Kidney (tissue), 14 donors: ENCODE results near the gene RGS10. TPM values are rescaled to one million over a fixed set of nuclear protein-coding genes. Genes with fewer than 3 reads are reported as not detected.

Experiments used
- DNase-seq, 5 donors: peaks; one replicate each; pipeline ENCODE4 v3.0.0-alpha.2; 2013 to 2020
- FAIRE-seq: peaks from 2 replicates; lab custom pipeline; 2012; peaks lifted over from hg19 to GRCh38; lab: Jason Lieb, UNC
- H3K27ac ChIP-seq, 2 donors: one replicate each; pipeline ENCODE4 v1.7.0; 2013; ENCODE audit warnings: low read depth in 2 of 2, low read length in 2 of 2, inconsistent platforms in 1 of 2
- H3K27me3 ChIP-seq: one replicate; pipeline ENCODE4 v1.7.1; 2013; ENCODE audit warnings: low read length, inconsistent platforms; ENCODE audit not compliant: control insufficient read depth, insufficient read depth
- H3K36me3 ChIP-seq, 3 donors: one replicate each; pipeline versions ENCODE4 v1.7.0 to v1.7.1; 2013; ENCODE audit warnings: low read length in 3 of 3, control low read depth in 1 of 3, inconsistent platforms in 1 of 3; ENCODE audit not compliant: insufficient read depth in 3 of 3, control insufficient read depth in 2 of 3
- H3K4me1 ChIP-seq, 3 donors: one replicate each; pipeline versions ENCODE4 v1.7.0 to v1.7.1; 2013; ENCODE audit warnings: low read length in 3 of 3, inconsistent platforms in 1 of 3, low read depth in 1 of 3; ENCODE audit not compliant: control insufficient read depth in 2 of 3, insufficient read depth in 2 of 3
- H3K4me3 ChIP-seq, 3 donors: one replicate each; pipeline versions ENCODE4 v1.7.0 to v1.8.1; 2013; ENCODE audit warnings: low read length in 3 of 3, control low read depth in 1 of 3, inconsistent platforms in 1 of 3
- H3K9ac ChIP-seq, 3 donors: one replicate each; pipeline versions ENCODE4 v1.7.0 to v1.7.1; 2013; ENCODE audit warnings: low read length in 3 of 3, control low read depth in 1 of 3, inconsistent platforms in 1 of 3
- H3K9me3 ChIP-seq, 3 donors: one replicate each; pipeline versions ENCODE4 v1.7.0 to v1.7.1; 2013; ENCODE audit warnings: low read length in 3 of 3, control low read depth in 1 of 3, inconsistent platforms in 1 of 3; ENCODE audit not compliant: control insufficient read depth in 2 of 3, insufficient read depth in 1 of 3
- CTCF ChIP-seq: IDR thresholded peaks from 3 replicates; pipeline ENCODE4 v1.5.1; 2012; ENCODE audit warnings: mild to moderate bottlenecking, moderate library complexity, borderline replicate concordance; ENCODE audit not compliant: insufficient read depth; ENCODE audit errors: extremely low read depth
- intact Hi-C: fragments of 100-400 bp; cut with DNase I; formaldehyde crosslinking; loops from one replicate; pipeline ENCODE4 v1.11.1; 2022
- polyA plus RNA-seq: library from polyadenylated mRNA; stranded (reverse); fragments of 350-450 nt; fragmentation: Illumina TruSeq; extraction: RNeasy Lipid Tissue Mini Kit (QIAGEN cat#74804); gene quantifications from one replicate; pipeline ENCODE4 v1.2.3, GENCODE V29; 2014; ENCODE audit warnings: low read depth, low replicate concordance; ENCODE audit not compliant: insufficient read depth
- total RNA-seq: library from RNA; stranded (reverse); fragmentation: NEBNext Ultra II Directional; extraction: Animal tissue kit (Norgen Biotek cat#: 25700); gene quantifications from one replicate; pipeline ENCODE4 v1.2.1, GENCODE V29; 2021
- donor health status: control.
- donor health status: control.
- donor health status: control.
- donor health status: control.
- donor health status: control.
- donor health status: DM: yes; HTN: yes; CAD: no.
- donor health status: Normal renal cell carcinoma (clear cell type).

RGS10 gene
- total and polyA plus RNA-seq, 2 donors from 2014 or later: 19.9 to 25.4 TPM

DNA sequence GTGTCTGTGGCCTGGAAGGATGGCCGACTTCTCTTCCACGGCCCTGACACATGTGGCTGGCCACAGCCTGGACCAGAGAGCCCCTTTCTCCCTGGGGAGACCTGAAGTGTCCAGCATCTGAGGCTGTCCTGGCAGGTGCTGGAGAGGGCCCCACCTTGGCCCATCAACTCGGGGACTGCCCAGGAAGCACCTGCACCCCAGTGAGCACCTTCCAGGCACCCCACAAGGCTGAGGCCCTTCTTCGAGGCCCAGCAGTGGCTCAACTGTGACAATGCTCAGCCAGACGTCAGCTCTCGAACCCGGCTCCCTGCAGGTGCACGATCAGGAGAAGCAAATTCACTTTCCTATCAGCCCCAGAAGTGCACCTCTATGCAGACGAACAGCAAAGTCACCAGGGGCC, 24.3 kb downstream of the RGS10 start:
- H3K27me3 ChIP-seq: no peaks in the 10 kb centered on the region
- H3K27ac ChIP-seq: no peak overlapping the region
- H3K9ac ChIP-seq: no peak overlapping the region
- H3K9me3 ChIP-seq: no peaks in the 10 kb centered on the region
- H3K36me3 ChIP-seq: no peaks in the 10 kb centered on the region
- FAIRE-seq (no peak), DNase-seq (no peak)
- H3K4me3 ChIP-seq: no peak overlapping the region
- TF ChIP-seq CTCF: no peak
- intact Hi-C loops: no loop called here
- no peaks in the 10 kb centered on the region for H3K4me1 ChIP-seq

DNA sequence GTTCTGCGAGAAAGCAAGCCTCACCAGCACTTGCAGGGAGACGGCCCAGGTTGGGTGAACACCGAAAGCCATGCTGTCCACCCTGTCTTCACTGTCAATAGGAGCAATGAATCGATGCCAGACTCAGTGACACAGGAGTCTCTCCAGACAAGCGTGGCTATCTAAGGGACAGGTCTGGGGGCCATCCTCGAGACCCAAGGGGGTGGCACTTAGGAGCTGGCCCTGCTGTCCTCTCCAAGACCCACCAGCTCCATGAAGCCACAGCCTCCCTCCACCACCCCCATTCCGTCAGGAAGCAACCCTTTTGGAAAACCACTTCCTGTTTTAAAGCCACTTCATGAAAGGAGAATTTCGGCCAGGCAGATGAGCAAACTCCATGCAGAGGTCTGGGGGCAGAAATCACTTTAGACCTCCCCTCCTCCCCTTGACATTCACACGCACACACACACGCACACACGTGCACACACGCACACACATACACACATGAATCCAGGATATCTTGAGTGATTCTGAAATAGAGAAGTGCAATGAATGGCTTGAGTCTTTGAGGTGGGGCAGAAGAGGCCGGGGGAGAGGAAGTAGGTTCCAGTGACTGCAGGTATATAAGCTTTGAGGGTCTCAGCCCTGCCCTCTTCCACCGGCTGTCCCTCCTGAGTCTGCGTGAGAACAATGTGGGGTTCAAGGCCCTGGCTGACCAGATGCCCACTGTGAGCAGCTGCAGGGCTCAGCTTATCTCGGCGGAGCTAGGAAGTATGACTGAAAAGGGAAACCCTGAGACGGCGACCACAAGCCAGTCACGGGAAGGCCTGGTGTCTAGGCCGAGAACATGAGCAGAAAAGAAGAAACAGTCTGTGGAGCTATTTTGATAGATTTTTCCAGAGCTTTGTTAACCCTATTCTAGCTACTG, 25.0 kb downstream of the RGS10 start:
- intact Hi-C loops: no loop called here
- H3K4me3 ChIP-seq: no peak overlapping the region
- no peaks in the 10 kb centered on the region for H3K9me3 ChIP-seq
- H3K36me3 ChIP-seq: no peaks in the 10 kb centered on the region
- FAIRE-seq: no peak
- TF ChIP-seq CTCF: no peak
- no peaks in the 10 kb centered on the region for H3K4me1 ChIP-seq
- H3K27ac ChIP-seq: no peak overlapping the region
- H3K9ac ChIP-seq: no peak overlapping the region
- no peaks in the 10 kb centered on the region for H3K27me3 ChIP-seq
- no peak for DNase-seq

- H3K4me3 ChIP-seq: no peak overlapping the region
- FAIRE-seq (no peak), DNase-seq (no peak)
- H3K36me3 ChIP-seq: no peaks in the 10 kb centered on the region
- no peaks in the 10 kb centered on the region for H3K4me1 ChIP-seq
- H3K27ac ChIP-seq: no peak overlapping the region
- intact Hi-C loops: no loop called here
- no peaks in the 10 kb centered on the region for H3K27me3 ChIP-seq
- H3K9me3 ChIP-seq: no peaks in the 10 kb centered on the region
- no peak for TF ChIP-seq CTCF
- H3K9ac ChIP-seq: no peak overlapping the region
These were observed 25.9 kb downstream of the RGS10 start for GRCh38 chr10:119516381-119517234.
